SKM-1 (cell line): ENCODE measurements around the gene AIF1L.

Experiments
- DNase-seq: peaks from one replicate; lab custom pipeline; 2025; ENCODE audit not compliant: unreplicated experiment; lab: John Stamatoyannopoulos, UW

The AIF1L gene

DNA sequence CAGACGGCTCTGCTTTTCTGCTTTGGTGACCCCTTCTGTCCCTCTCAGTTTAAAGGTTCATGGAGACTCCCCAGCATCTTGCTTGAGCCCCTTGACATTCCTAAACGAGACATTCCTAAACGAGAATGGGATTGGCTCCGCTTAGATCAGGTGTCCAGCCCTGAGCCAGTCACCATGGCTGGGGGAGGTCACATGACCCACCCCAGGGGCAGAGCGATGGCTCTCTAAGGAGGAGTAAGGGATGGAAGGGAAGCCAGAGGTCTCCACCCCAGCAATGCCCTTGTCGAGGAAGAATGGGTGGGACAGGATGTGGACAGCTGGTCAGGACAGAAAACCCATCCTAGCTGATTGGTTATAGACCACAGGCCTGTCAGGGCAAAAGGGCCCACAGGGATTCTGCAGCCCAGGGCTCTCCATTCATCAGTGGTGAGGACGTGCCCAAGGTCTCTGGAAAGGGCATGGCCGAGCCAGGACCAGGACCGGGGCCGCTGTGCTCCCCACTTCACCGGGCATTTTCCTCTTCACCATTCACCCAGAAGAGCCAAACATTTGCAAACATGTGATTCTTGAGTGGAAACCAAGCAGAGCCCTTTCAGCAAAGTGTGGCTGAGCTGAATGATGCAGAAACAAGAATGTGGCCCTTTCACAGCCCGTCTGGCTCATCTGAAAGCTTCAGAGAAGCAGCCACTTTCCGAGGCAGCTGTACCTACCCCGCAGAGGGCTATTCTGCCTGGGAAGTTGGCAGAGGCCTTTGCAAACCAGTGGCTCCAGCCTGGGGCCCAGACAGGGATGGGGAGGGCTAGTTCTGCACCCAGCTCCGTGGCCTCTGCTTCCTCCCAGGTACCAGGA, 19.8 kb upstream of the AIF1L start:
- no peak for DNase-seq

- no peak for DNase-seq
Measured at GRCh38 chr9:131078427-131079366, 17.6 kb upstream of the AIF1L start.

DNA sequence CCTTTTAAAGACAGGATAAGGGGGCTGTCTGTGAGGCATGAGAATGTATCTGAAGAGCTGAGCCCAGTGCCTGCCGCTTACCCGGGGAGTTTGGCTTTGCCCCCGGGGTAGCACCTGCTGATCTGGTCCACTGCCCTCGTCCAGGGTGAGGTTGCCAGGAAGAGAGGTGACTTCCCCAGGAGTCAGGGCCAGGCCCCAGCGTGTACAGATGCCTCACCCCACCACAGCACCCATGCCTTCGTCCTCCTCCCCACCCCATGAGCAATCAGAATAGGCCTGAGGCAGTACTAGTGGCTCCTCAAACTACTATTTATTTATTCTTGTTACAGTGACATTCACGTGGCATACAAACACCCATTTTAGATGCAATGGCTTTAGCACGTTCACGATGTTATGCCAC, 15.7 kb upstream of the AIF1L start:
- no peak for DNase-seq

GRCh38 chr9:131081868-131082267, 14.5 kb upstream of the AIF1L start:
- DNase-seq, result no peak

GRCh38 chr9:131082774-131083512, 13.4 kb upstream of the AIF1L start:
- DNase-seq, result no peak

- no peak for DNase-seq
Measured at GRCh38 chr9:131084661-131085369, 11.5 kb upstream of the AIF1L start.

DNA sequence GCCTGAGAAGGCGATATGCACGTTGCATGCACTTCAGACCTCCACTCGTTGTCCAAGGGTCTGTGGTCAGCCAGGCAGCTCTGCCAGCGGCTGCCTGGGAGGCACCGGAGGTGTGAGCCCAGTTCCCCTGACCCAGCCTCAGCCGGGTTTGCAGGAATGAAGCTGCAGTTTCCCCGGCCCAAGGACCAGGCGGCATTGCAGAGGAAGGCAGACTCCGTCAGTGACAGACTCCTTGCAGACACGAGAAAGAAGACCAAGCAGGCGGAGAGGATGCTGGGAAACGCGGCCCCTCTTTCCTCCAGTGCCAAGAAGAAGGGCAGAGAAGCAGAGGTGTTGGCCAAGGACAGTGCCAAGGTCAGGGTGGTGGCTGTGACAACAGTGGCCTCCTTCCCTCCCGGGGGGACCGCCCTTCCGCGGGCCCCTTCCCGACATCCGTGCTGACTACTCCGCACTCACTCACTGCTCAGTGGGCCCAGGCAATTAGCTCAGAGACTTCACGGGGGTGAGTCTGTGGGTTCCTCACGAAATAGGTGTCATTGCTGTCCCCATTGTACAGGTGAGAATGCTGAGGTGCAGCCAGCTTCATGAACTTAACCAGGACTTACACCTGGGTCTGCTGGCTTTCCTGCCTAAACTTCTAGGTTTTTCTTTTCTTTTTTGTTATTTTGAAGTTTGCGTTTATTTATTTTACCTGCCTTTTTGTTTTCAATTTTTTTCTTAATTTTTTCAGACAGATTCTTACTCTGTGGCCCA, 10.8 kb upstream of the AIF1L start:
- no peak for DNase-seq

- DNase-seq, result no peak
Measured at GRCh38 chr9:131087354-131087893, 8.9 kb upstream of the AIF1L start.

- DNase-seq, result no peak
Measured at GRCh38 chr9:131090025-131090787, 6.1 kb upstream of the AIF1L start.

- DNase-seq, result no peak
Measured at GRCh38 chr9:131091352-131091992, 4.9 kb upstream of the AIF1L start.

- no peak for DNase-seq
Measured at GRCh38 chr9:131092030-131092429, 4.3 kb upstream of the AIF1L start.

GRCh38 chr9:131092548-131093440, 3.5 kb upstream of the AIF1L start:
- no peak for DNase-seq

GRCh38 chr9:131094015-131094414, 2.3 kb upstream of the AIF1L start:
- DNase-seq, result no peak

- DNase-seq, result no peak
Measured at GRCh38 chr9:131094622-131095021, 1.7 kb upstream of the AIF1L start.

DNA sequence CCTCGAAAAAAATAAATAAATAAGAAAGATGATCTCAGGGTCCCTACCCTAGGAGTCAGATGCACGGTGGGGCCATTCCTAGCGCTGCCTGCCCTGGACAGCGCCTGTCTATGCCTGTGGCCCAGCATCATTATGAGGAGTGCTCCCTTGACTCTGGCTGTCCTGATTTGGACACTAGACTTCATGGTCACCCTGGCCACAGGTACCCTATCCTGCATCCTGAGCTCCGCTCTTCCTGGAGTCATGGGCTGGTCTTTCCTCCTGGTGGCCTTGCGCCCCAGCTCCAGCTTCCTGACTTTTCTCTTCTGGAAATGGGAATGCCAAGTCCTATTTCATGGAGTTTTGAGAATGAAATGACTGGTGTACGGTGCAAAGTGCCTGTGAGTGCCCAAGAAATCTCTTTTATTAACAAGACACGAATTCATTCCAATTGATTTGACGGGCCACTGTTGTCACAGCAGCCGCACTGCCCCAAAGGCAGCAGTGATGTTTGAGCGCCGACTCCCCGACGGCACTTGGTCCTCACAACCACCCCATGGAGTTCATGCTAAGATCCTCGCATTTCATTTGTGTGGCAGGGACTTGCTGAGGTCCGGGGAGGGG, 564 bp upstream of the AIF1L start:
- no peak for DNase-seq

DNA sequence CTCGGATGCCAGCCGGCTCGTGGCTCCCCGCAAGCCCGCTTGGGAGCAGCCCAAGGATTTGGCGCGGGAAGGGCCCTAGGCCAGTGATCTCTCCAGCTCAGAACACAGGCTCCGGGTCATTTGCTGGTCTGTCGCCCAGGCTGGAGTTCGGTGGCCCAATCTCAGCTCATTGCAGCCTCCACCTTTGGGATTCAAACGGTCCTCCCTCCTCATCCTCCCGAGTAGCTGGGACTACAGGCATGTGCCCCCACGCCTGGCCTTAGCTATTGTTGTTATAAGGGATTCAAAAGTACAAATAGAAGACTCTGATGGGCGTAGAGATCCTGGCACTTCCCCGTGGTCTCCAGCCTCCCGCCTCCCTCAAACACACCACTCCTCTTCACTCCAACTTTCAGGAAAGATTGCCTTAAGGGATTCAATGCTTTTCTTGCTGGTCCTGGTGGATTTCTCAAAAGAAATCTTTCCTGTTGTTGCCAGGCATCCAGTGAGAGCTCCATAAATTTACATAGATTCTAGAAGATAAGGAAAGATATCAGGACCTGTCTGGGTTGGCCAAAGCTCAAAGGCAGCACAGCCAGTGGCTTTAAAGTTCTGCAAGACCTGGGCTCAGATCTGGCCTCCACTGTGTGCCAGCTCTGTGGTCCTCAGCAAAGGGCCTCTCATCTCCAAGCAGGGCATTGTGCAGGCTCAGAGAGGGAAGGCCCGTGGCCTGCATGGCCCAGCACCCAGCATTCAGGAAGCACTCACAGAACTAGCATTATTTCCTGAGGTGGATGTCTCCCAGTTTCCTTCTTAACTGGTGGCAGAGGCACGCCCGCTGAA, 1.0 kb downstream of the AIF1L start:
- no peak for DNase-seq
